K562 (cell line): Measurements from ENCODE around the gene ECT2L. TPM values are rescaled to one million over a fixed set of nuclear protein-coding genes. Genes with fewer than 3 reads are reported as not detected.

ENCODE experiments used
- ATAC-seq: fragments of 200-7000 bp; cut with Tn5 transposase; 3 replicates; pipeline ENCODE4 v1.9.1; 2020; ENCODE audit warnings: moderate library complexity
- BruUV-seq: library from RNA; stranded (reverse); fragments of 400-500 nt; replicated peaks from 2 replicates; lab custom pipeline; 2021; lab: Mats Ljungman, UMichigan
- CTCF ChIA-PET: fragments of 300-600 bp; formaldehyde crosslinking; extraction: SDS; loops from one replicate; lab custom pipeline; 2021; ENCODE audit warnings: low intra/inter-chr PET ratio; lab: Yijun Ruan, JAX
- POLR2A ChIA-PET: fragments of 300-600, 350-650 bp; sonication (Branson Sonifier 250); formaldehyde crosslinking; extraction: SDS; loops from one replicate; lab custom pipeline; 2021; ENCODE audit warnings: antibody characterized with exemption, inconsistent platforms; lab: Yijun Ruan, JAX
- DNase-seq, 4 experiments: peaks; one replicate each; pipeline versions ENCODE4 v3.0.0 to v3.0.0-alpha.2; 2011 to 2018; ENCODE audit warnings: low spot score in 3 of 4, mixed read lengths in 3 of 4; ENCODE audit errors: extremely low read depth in 1 of 4
- FAIRE-seq: peaks from 2 replicates; lab custom pipeline; 2011; peaks lifted over from hg19 to GRCh38; lab: Jason Lieb, UNC
- H2AFZ ChIP-seq: 2 replicates; pipeline ENCODE4 v1.6.0; 2011; ENCODE audit warnings: low read depth, low read length, control low read depth, inconsistent platforms
- H3K27ac ChIP-seq: fragments of 200-600 bp; 3 replicates; pipeline ENCODE4 v1.8.0; 2011; ENCODE audit warnings: low read depth, mild to moderate bottlenecking, control low read depth, inconsistent platforms, low read length, moderate library complexity, mixed read lengths; ENCODE audit errors: extremely low read depth
- H3K27me3 ChIP-seq, 2 experiments: fragments of 300-600 bp in 1 of 2; 2 replicates in 1 of 2; 3 replicates in 1 of 2; pipeline versions ENCODE4 v1.6.0 to v1.8.0; 2011; ENCODE audit warnings: inconsistent platforms in 2 of 2, low read length in 2 of 2, mild to moderate bottlenecking in 1 of 2, mixed read lengths in 1 of 2, moderate library complexity in 1 of 2; ENCODE audit not compliant: control insufficient read depth in 2 of 2, insufficient read depth in 2 of 2
- H3K36me3 ChIP-seq: fragments of 300-600 bp; 3 replicates; pipeline ENCODE4 v1.8.0; 2011; ENCODE audit warnings: mild to moderate bottlenecking, low read length, inconsistent platforms; ENCODE audit not compliant: control insufficient read depth, insufficient read depth
- H3K4me1 ChIP-seq, 2 experiments: fragments of 200-600 bp in 1 of 2; replicated peaks in 1 of 2; 2 replicates in 1 of 2; 3 replicates in 1 of 2; pipeline versions ENCODE4 v1.5.1 to v1.8.0; 2011; ENCODE audit warnings: inconsistent platforms in 2 of 2, low read length in 2 of 2, mild to moderate bottlenecking in 1 of 2, mixed read lengths in 1 of 2, moderate library complexity in 1 of 2; ENCODE audit not compliant: control insufficient read depth in 2 of 2, insufficient read depth in 2 of 2
- H3K4me2 ChIP-seq: 2 replicates; pipeline ENCODE4 v1.6.1; 2011; ENCODE audit warnings: low read length, control low read depth, inconsistent platforms, mixed read lengths; ENCODE audit not compliant: insufficient read depth
- H3K4me3 ChIP-seq: fragments of 200-600 bp; sonication (generic), shearing (Covaris generic); 2 replicates; pipeline ENCODE4 v1.5.1; 2016; ENCODE audit warnings: control low read depth, inconsistent platforms
- H3K79me2 ChIP-seq: fragments of 200-600 bp; 3 replicates; pipeline ENCODE4 v1.8.0; 2011; ENCODE audit warnings: low read length, inconsistent platforms; ENCODE audit not compliant: control insufficient read depth, insufficient read depth
- H3K9ac ChIP-seq, 2 experiments: 2 replicates each; pipeline versions ENCODE4 v1.6.0 to v1.6.1; 2011; ENCODE audit warnings: low read depth in 2 of 2, low read length in 2 of 2, control low read depth in 1 of 2, inconsistent platforms in 1 of 2, mild to moderate bottlenecking in 1 of 2, mixed read lengths in 1 of 2; ENCODE audit not compliant: insufficient read depth in 1 of 2
- H3K9me1 ChIP-seq: one replicate; pipeline ENCODE4 v1.6.0; 2011; ENCODE audit warnings: inconsistent platforms, mild to moderate bottlenecking, low read length, moderate library complexity; ENCODE audit not compliant: control insufficient read depth, insufficient read depth
- H3K9me3 ChIP-seq: replicated peaks from 2 replicates; pipeline ENCODE4 v1.5.1; 2011; ENCODE audit warnings: low read depth, low read length, inconsistent platforms; ENCODE audit not compliant: control insufficient read depth, insufficient read depth
- H4K20me1 ChIP-seq: replicated peaks from 2 replicates; pipeline ENCODE4 v1.6.1; 2011; ENCODE audit warnings: low read length, inconsistent platforms, mixed read lengths; ENCODE audit not compliant: control insufficient read depth, insufficient read depth
- CBX2 ChIP-seq: fragments of 200-600 bp; sonication (generic); IDR thresholded peaks from one replicate; pipeline ENCODE4 v1.6.1; 2012; ENCODE audit warnings: mild to moderate bottlenecking, low read length, inconsistent platforms; ENCODE audit not compliant: insufficient read depth, poor library complexity, severe bottlenecking
- CEBPB ChIP-seq: fragments of 450-650 bp; IDR thresholded peaks from 2 replicates; pipeline ENCODE4 v1.6.1; 2016; ENCODE audit warnings: missing genetic modification characterization, missing compliant biosample characterization
- CEBPG ChIP-seq, 3 experiments: fragments of 200-800 bp in 1 of 3; sonication (Bioruptor generic) in 1 of 3; sonication (generic) in 1 of 3; formaldehyde crosslinking in 1 of 3; IDR thresholded peaks in 2 of 3; conservative IDR thresholded peaks in 1 of 3; 2 replicates each; pipeline versions ENCODE4 v1.6.1 to v1.8.0; 2016 to 2022; ENCODE audit warnings: missing compliant biosample characterization in 2 of 3, missing genetic modification characterization in 2 of 3, mild to moderate bottlenecking in 1 of 3, missing genetic modification reagents in 1 of 3
- EGR1 ChIP-seq: fragments of 450-650 bp; conservative IDR thresholded peaks from 2 replicates; pipeline ENCODE4 v1.6.1; 2017; ENCODE audit warnings: mild to moderate bottlenecking
- GTF2F1 ChIP-seq: IDR thresholded peaks from 2 replicates; pipeline ENCODE4 v1.6.1; 2011; ENCODE audit warnings: low read depth, low read length, improper control_type of control experiment
- PURB ChIP-seq: sonication (generic); formaldehyde crosslinking; IDR thresholded peaks from 2 replicates; pipeline ENCODE4 v1.9.0; 2021; ENCODE audit warnings: low read depth, mild to moderate bottlenecking, missing genetic modification reagents
- SNAPC5 ChIP-seq: fragments of 250-450 bp; sonication (Bioruptor Pico); IDR thresholded peaks from 2 replicates; pipeline ENCODE4 v1.8.0; 2021; ENCODE audit warnings: moderate library complexity, mild to moderate bottlenecking, inconsistent platforms
- SRF ChIP-seq, 2 experiments: fragments of 250-450, 450-650 bp in 1 of 2; sonication (Bioruptor Pico) in 1 of 2; sonication (generic) in 1 of 2; formaldehyde crosslinking; IDR thresholded peaks; 2 replicates each; pipeline versions ENCODE4 v1.5.0 to v1.5.1; 2020 to 2022; ENCODE audit warnings: mild to moderate bottlenecking in 1 of 2, missing genetic modification reagents in 1 of 2
- ZNF175 ChIP-seq: fragments of 200-800 bp; sonication (Bioruptor generic); IDR thresholded peaks from 2 replicates; pipeline ENCODE4 v1.6.1; 2016; ENCODE audit warnings: low read depth, mild to moderate bottlenecking, missing genetic modification characterization, missing compliant biosample characterization
- ZNF41 ChIP-seq: fragments of 250-450 bp; sonication (Bioruptor Pico); conservative IDR thresholded peaks from 2 replicates; pipeline ENCODE4 v1.4.0; 2020; ENCODE audit warnings: mild to moderate bottlenecking
- WGBS: fragments of 100-300 bp; shearing (Covaris generic); methylation state at CpG from one replicate; pipeline ENCODE4 v1.1.6; 2016; ENCODE audit warnings: low coverage, mixed read lengths; ENCODE audit not compliant: insufficient coverage; ENCODE audit errors: missing lambda C conversion rate; 5-methylcytosine and 5-hydroxymethylcytosine counted together
- in situ Hi-C: fragments of 300-500 bp; cut with MboI; formaldehyde crosslinking; loops from 4 replicates; pipeline ENCODE4 v1.15.0; 2018; ENCODE audit warnings: inconsistent platforms, mixed read lengths
- intact Hi-C: fragments of 100-400 bp; cut with micrococcal nuclease; formaldehyde crosslinking; loops from 2 replicates; pipeline ENCODE4 v1.14.2; 2022
- polyA plus RNA-seq, 8 experiments: library from polyadenylated mRNA; depleted of rRNA in 4 of 8; stranded (reverse) in 5 of 8; unstranded in 3 of 8; fragments of >200 nt; fragmentation: Nextera tagmentation in 2 of 8; fragmentation: Illumina TruSeq in 1 of 8; extraction: Ambion mirVana in 2 of 8; extraction: Trizol in 1 of 8; gene quantifications; 2 replicates each; pipeline versions ENCODE4 v1.2.1 to v1.2.3, GENCODE V29; 2011 to 2014; ENCODE audit warnings: inconsistent platforms in 1 of 8, missing spikeins in 1 of 8
- total RNA-seq, 7 experiments: library from RNA; depleted of rRNA in 6 of 7; stranded (reverse); fragments of >200 nt in 6 of 7; fragmentation: Illumina TruSeq in 2 of 7; extraction: Trizol in 2 of 7; gene quantifications; 2 replicates each; pipeline versions ENCODE4 v1.2.1 to v1.2.3, GENCODE V29; 2011 to 2021; ENCODE audit warnings: low replicate concordance in 1 of 7

The ECT2L gene
- total and polyA plus RNA-seq, 9 of the 15 experiments (the other 6 are each of a cell fraction or from before 2014, with no cell fraction given), result 0.03 to 0.04 TPM; not detected in 7

- ChIA-PET CTCF (no interaction called here), POLR2A (interaction anchor here (0.7 to 0.9 kb wide), 2 partner anchors 13 to 112 kb away, joined by 3 read pairs; no protein-coding TSS in a partner anchor)
- H3K4me3 ChIP-seq, result no peak overlapping the region
- ATAC-seq (no peak), FAIRE-seq (no peak), DNase-seq (no peak)
- BruUV-seq, result no TSS peak
- WGBS, result 1% methylated on average over 6 of the region's 6 CpGs
- intact Hi-C loops, result no loop called here
- TF ChIP-seq ZNF41 (CRISPR knock-in tag), result no peak
- TF ChIP-seq EGR1, result no peak
- TF ChIP-seq GTF2F1, result no peak
- TF ChIP-seq CEBPG (CRISPR knock-in tag; IDR thresholded peaks at IDR 0.05), result no peak
- TF ChIP-seq CEBPG (tag; conservative IDR thresholded peaks at IDR 0.05 in 1 of 2, IDR thresholded peaks at IDR 0.05 in 1 of 2), result 0 out of 4 replicates have a peak, but pooled peaks of 1 of the 2 experiments have one; percentile 25
- TF ChIP-seq CEBPB, result peak; percentile 64
- no peak for TF ChIP-seq SRF (CRISPR knock-in tag; IDR thresholded peaks at IDR 0.05)
- TF ChIP-seq CBX2, result no peak
- TF ChIP-seq ZNF175 (CRISPR knock-in tag), result no peak
- no peak for TF ChIP-seq PURB (CRISPR knock-in tag)
- no peak for TF ChIP-seq SNAPC5 (CRISPR knock-in tag)
- H3K9me3 ChIP-seq, result no peaks in the 10 kb centered on the region
- H3K27ac ChIP-seq, result no peak overlapping the region
- no peaks in the 10 kb centered on the region for H3K4me1 ChIP-seq
- H3K9me1 ChIP-seq, result no peaks in the 10 kb centered on the region
- in situ Hi-C loops, result no loop called here
- H3K27me3 ChIP-seq, result peaks cover 22 to 26% of the 10 kb centered on the region in 2 experiments
- no peak overlapping the region for H2AFZ ChIP-seq
- H3K4me2 ChIP-seq, result no peak overlapping the region
- H3K79me2 ChIP-seq, result no peaks in the 10 kb centered on the region
- H3K9ac ChIP-seq, result no peak overlapping the region
- no peaks in the 10 kb centered on the region for H3K36me3 ChIP-seq
- H4K20me1 ChIP-seq, result no peaks in the 10 kb centered on the region
These were observed 60.8 kb downstream of the ECT2L start for GRCh38 chr6:138856654-138857053.
